Cardiac muscle cell (in vitro differentiated cells and primary cell): ENCODE measurements around the gene HNRNPA0. TPM values are rescaled to one million over a fixed set of nuclear protein-coding genes. Genes with fewer than 3 reads are reported as not detected.

Experiments
- DNase-seq, 2 donors: peaks; one replicate each; pipeline versions ENCODE4 v3.0.0 to v3.0.0-alpha.2; 2010 to 2017; ENCODE audit warnings: low read depth in 1 of 2, low spot score in 1 of 2
- H3K27ac ChIP-seq: fragments of 200-600 bp; sonication (generic); 2 replicates; pipeline ENCODE4 v1.5.1; 2016
- H3K27me3 ChIP-seq: fragments of 200-600 bp; sonication (generic); 2 replicates; pipeline ENCODE4 v1.6.0; 2016; ENCODE audit warnings: control low read depth
- H3K36me3 ChIP-seq: fragments of 200-600 bp; sonication (generic); 2 replicates; pipeline ENCODE4 v1.5.1; 2016; ENCODE audit warnings: control low read depth
- H3K4me1 ChIP-seq: fragments of 200-600 bp; sonication (generic); 2 replicates; pipeline ENCODE4 v1.8.1; 2017; ENCODE audit warnings: low read depth, mild to moderate bottlenecking, mixed run types
- H3K4me3 ChIP-seq: fragments of 200-600 bp; sonication (generic); 2 replicates; pipeline ENCODE4 v1.5.1; 2016; ENCODE audit warnings: mild to moderate bottlenecking
- H3K9me3 ChIP-seq: fragments of 200-600 bp; sonication (generic); 2 replicates; pipeline ENCODE4 v1.5.1; 2017; ENCODE audit warnings: low read depth, mild to moderate bottlenecking, control low read depth
- CTCF ChIP-seq: IDR thresholded peaks from 2 replicates; pipeline ENCODE4 v1.5.1; 2012; ENCODE audit warnings: low read depth, mild to moderate bottlenecking, low read length
- polyA plus RNA-seq: library from polyadenylated mRNA; unstranded; fragments of >200 nt; fragmentation: Nextera tagmentation; extraction: Ambion mirVana; gene quantifications from 2 replicates; pipeline ENCODE4 v1.2.1, GENCODE V29; 2016
- total RNA-seq: library from RNA; depleted of rRNA; stranded (reverse); fragments of >200 nt; gene quantifications from 2 replicates; pipeline ENCODE4 v1.2.3, GENCODE V29; 2016

Gene HNRNPA0
- total and polyA plus RNA-seq, 2 experiments from 2014 or later: 15.2 to 42.6 TPM

- Histone ChIP-seq H3K4me1 (peaks cover 2% of the 10 kb centered on the region), H3K9me3 (no peaks in the 10 kb centered on the region), H3K36me3 (no peaks in the 10 kb centered on the region), H3K4me3 (no peak overlapping the region), H3K27me3 (no peaks in the 10 kb centered on the region), H3K27ac (no peak overlapping the region)
- peak in 1 of 2 donors; percentile 57 for DNase-seq
- TF ChIP-seq CTCF: no peak
Observed at GRCh38 chr5:137731176-137731575, 23.0 kb downstream of the HNRNPA0 start.

GRCh38 chr5:137730336-137730735 lies 23.8 kb downstream of the HNRNPA0 start:
- TF ChIP-seq CTCF: no peak
- no peak overlapping the region for H3K27ac ChIP-seq
- no peaks in the 10 kb centered on the region for H3K4me1 ChIP-seq
- DNase-seq: no peak
- no peaks in the 10 kb centered on the region for H3K36me3 ChIP-seq
- H3K4me3 ChIP-seq: no peak overlapping the region
- H3K9me3 ChIP-seq: no peaks in the 10 kb centered on the region
- H3K27me3 ChIP-seq: no peaks in the 10 kb centered on the region

GRCh38 chr5:137728048-137728447 lies 26.1 kb downstream of the HNRNPA0 start:
- no peaks in the 10 kb centered on the region for H3K9me3 ChIP-seq
- no peak overlapping the region for H3K27ac ChIP-seq
- no peaks in the 10 kb centered on the region for H3K27me3 ChIP-seq
- H3K4me1 ChIP-seq: no peaks in the 10 kb centered on the region
- DNase-seq: no peak
- TF ChIP-seq CTCF: peak; percentile 11
- H3K4me3 ChIP-seq: no peak overlapping the region
- H3K36me3 ChIP-seq: no peaks in the 10 kb centered on the region

- Histone ChIP-seq H3K9me3 (no peaks in the 10 kb centered on the region), H3K4me1 (no peaks in the 10 kb centered on the region), H3K27ac (no peak overlapping the region), H3K27me3 (no peaks in the 10 kb centered on the region), H3K36me3 (no peaks in the 10 kb centered on the region), H3K4me3 (no peak overlapping the region)
- no peak for TF ChIP-seq CTCF
- no peak for DNase-seq
Observed at GRCh38 chr5:137727623-137728022, 26.5 kb downstream of the HNRNPA0 start.

- Histone ChIP-seq H3K4me3 (no peak overlapping the region), H3K36me3 (no peaks in the 10 kb centered on the region), H3K27me3 (no peaks in the 10 kb centered on the region), H3K9me3 (no peaks in the 10 kb centered on the region), H3K4me1 (no peaks in the 10 kb centered on the region), H3K27ac (no peak overlapping the region)
- TF ChIP-seq CTCF: no peak
- no peak for DNase-seq
Observed at GRCh38 chr5:137724251-137724650, 29.9 kb downstream of the HNRNPA0 start.

GRCh38 chr5:137718611-137719010 lies 35.6 kb downstream of the HNRNPA0 start:
- H3K27me3 ChIP-seq: no peaks in the 10 kb centered on the region
- no peaks in the 10 kb centered on the region for H3K4me1 ChIP-seq
- no peaks in the 10 kb centered on the region for H3K36me3 ChIP-seq
- no peak overlapping the region for H3K27ac ChIP-seq
- DNase-seq: no peak
- H3K9me3 ChIP-seq: no peaks in the 10 kb centered on the region
- no peak for TF ChIP-seq CTCF
- H3K4me3 ChIP-seq: no peak overlapping the region
